Effector memory CD8-positive, alpha-beta T cell (primary cell): ENCODE data around the gene NSRP1.
"Not testable (repeated sequence)": the region's sequence is repeated elsewhere in the genome, so short reads cannot be mapped to it uniquely, and the experiment has no call there.

ENCODE experiments used
- ATAC-seq: fragments of 150-1000 bp; cut with Tn5 transposase; replicated peaks from 2 replicates; pipeline ENCODE4 v1.10.0; 2021; ENCODE audit warnings: mild to moderate bottlenecking, moderate library complexity
- DNase-seq, 3 experiments: peaks; one replicate each; pipeline ENCODE4 v3.0.0; 2021
- H3K27ac Mint-ChIP-seq, 2 donors: one replicate each; pipeline ENCODE4 v1.8.0; 2022; ENCODE audit warnings: mild to moderate bottlenecking in 2 of 2, mixed read lengths in 2 of 2, moderate library complexity in 2 of 2
- H3K27me3 Mint-ChIP-seq, 2 donors: one replicate each; pipeline ENCODE4 v1.8.0; 2022; ENCODE audit warnings: mixed read lengths in 2 of 2
- H3K36me3 Mint-ChIP-seq: one replicate; pipeline ENCODE4 v1.8.0; 2022; ENCODE audit warnings: mild to moderate bottlenecking, moderate library complexity, mixed read lengths; ENCODE audit not compliant: insufficient read depth
- H3K4me1 Mint-ChIP-seq, 2 donors: one replicate each; pipeline ENCODE4 v1.8.0; 2022; ENCODE audit warnings: low read depth in 2 of 2, mixed read lengths in 2 of 2
- H3K4me3 Mint-ChIP-seq, 2 donors: one replicate each; pipeline ENCODE4 v1.8.0; 2022; ENCODE audit warnings: mild to moderate bottlenecking in 2 of 2, mixed read lengths in 2 of 2, moderate library complexity in 2 of 2
- H3K9me3 Mint-ChIP-seq, 2 donors: one replicate each; pipeline ENCODE4 v1.8.0; 2022; ENCODE audit warnings: mixed read lengths in 2 of 2

The NSRP1 gene

GRCh38 chr17:30101686-30102390, 14.8 kb upstream of the NSRP1 start:
- peaks cover 6 to 10% of the 10 kb centered on the region in 2 donors for H3K27me3 Mint-ChIP-seq
- no peak for DNase-seq

GRCh38 chr17:30103921-30104320, 12.7 kb upstream of the NSRP1 start:
- Mint-ChIP-seq H3K36me3 (no peaks in the 10 kb centered on the region), H3K27me3 (peaks cover 2 to 7% of the 10 kb centered on the region in 2 donors), H3K4me1 (peaks cover 4 to 6% of the 10 kb centered on the region in 2 donors), H3K9me3 (no peaks in the 10 kb centered on the region), H3K27ac (no peak overlapping the region), H3K4me3 (no peak overlapping the region)
- ATAC-seq, result no peak
- no peak for DNase-seq

More at GRCh38 chr17:30101686-30102390, 14.8 kb upstream of the NSRP1 start:
- no peaks in the 10 kb centered on the region for H3K36me3 Mint-ChIP-seq
- no peak overlapping the region for H3K27ac Mint-ChIP-seq
- H3K9me3 Mint-ChIP-seq, result no peaks in the 10 kb centered on the region
- H3K4me3 Mint-ChIP-seq, result no peak overlapping the region
- ATAC-seq, result no peak
- peaks cover 4 to 6% of the 10 kb centered on the region in 2 donors for H3K4me1 Mint-ChIP-seq

DNA sequence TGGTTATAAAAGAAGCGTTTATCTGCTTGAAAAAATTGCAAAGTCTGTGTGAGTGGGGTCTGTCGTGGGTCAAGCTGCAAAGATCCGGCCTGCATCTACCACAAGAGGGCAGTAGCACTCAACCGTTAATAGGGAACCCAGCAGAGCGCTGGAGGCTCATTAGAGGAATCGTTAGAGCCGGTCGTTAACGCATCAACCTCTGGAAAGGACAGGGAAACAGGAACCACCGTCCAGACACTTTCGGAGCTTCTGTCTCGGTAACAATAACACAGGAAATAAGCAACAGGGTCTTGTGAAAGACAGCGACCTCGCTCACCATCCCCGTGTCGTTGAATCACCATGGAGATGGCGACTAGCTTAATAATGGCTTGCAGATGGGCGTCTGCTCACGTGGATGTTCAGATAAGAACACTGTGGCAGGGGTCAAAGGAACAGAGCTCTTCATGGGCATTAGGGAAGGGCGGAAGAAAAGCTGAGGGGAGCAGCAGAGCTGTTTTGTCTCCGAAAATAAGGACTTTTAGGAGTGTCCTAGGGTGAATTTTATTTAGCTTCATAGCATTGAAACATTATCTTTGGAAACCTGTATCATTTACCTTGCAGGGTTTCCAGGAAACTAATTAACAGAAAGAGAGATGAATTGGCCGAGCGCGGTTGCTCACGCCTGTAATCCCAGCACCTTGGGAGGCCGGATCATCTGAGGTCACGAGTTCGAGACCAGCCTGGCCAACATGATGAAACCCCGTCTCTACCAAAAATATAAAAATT, 11.9 kb upstream of the NSRP1 start:
- H3K27me3 Mint-ChIP-seq, result peaks cover 4 to 10% of the 10 kb centered on the region in 2 donors
- peak overlapping the region; percentile 81 to 84 for H3K4me3 Mint-ChIP-seq
- ATAC-seq (peak; percentile 92), DNase-seq (peak; percentile 59 to 67 (median 61))
- H3K36me3 Mint-ChIP-seq, result no peaks in the 10 kb centered on the region
- peaks cover 4 to 6% of the 10 kb centered on the region in 2 donors for H3K4me1 Mint-ChIP-seq
- peak overlapping the region; percentile 29 to 76 for H3K27ac Mint-ChIP-seq
- no peaks in the 10 kb centered on the region for H3K9me3 Mint-ChIP-seq

DNA sequence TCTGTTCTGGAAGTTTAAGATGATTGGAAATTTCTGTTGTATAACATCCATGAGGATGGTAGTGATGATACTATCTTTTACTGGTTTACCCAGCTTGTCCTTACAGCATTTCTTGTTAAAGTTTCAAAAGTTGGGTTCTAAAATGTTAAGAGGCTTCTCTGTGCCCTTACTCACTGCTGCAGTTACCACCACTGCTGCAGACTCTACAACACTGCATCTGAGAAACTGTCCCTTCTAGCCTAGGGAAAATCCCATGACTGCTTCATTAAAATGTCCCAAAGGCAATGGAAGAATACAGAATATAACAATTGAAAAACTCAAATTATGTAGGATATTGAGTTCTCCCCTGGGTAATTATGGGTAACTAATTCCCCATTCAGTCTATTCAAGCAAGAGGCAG, 3.8 kb upstream of the NSRP1 start:
- H3K27me3 Mint-ChIP-seq, result peaks cover 7 to 8% of the 10 kb centered on the region in 2 donors
- no peak overlapping the region for H3K4me3 Mint-ChIP-seq
- no peak for ATAC-seq
- no peak overlapping the region for H3K27ac Mint-ChIP-seq
- no peaks in the 10 kb centered on the region for H3K9me3 Mint-ChIP-seq
- peaks cover 10% of the 10 kb centered on the region for H3K36me3 Mint-ChIP-seq
- no peak for DNase-seq
- H3K4me1 Mint-ChIP-seq, result peaks cover 8 to 11% of the 10 kb centered on the region in 2 donors

GRCh38 chr17:30113213-30113612, 3.4 kb upstream of the NSRP1 start:
- peak; percentile 21 for ATAC-seq

DNA sequence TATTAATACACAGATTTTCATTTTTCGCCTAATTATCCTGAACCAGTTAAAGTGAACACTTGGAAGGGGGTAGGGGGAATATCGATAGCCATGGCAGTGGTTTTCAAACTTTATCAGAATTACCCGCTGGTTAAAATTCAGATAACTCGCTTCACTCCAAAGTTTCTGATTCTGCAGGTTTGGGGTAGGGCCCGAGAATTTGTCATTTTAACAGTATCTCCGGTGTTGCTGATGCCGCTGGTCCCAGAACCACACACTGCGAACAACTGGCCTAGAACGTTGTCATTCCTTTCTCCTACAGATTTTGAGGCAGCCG, 313 bp upstream of the NSRP1 start:
- Mint-ChIP-seq H3K36me3 (peaks cover 27% of the 10 kb centered on the region), H3K4me3 (peak overlapping the region; percentile 98), H3K4me1 (peaks cover 22 to 33% of the 10 kb centered on the region in 2 donors), H3K27me3 (no peaks in the 10 kb centered on the region), H3K27ac (peak overlapping the region; percentile 99 to 100), H3K9me3 (no peaks in the 10 kb centered on the region)
- no peak for DNase-seq
- ATAC-seq, result peak; percentile 39

More at GRCh38 chr17:30113213-30113612, 3.4 kb upstream of the NSRP1 start:
- Mint-ChIP-seq H3K4me3 (no peak overlapping the region), H3K9me3 (no peaks in the 10 kb centered on the region), H3K36me3 (peaks cover 12% of the 10 kb centered on the region), H3K27ac (no peak overlapping the region), H3K27me3 (peaks cover 5 to 8% of the 10 kb centered on the region in 2 donors), H3K4me1 (peaks cover 11 to 13% of the 10 kb centered on the region in 2 donors)
- no peak for DNase-seq

DNA sequence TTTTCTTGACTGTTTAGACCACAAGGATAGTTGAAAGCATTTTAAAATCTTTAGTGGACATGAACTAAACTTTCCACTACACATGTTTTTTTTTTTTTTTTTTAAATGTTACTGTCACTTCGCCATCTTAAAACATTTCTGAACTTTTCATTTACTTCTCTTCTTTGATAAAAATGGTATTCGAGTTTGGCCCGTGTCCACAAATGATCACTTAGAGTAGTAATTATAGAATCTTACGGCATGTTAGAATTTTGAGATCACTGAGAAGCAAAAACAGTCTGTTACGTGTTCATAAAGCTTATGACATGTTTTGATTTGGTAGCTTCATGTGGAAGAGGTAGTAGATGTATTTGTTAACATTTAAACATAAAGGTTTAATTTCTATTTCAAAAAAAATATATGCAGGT, 1.1 kb downstream of the NSRP1 start:
- ATAC-seq (no peak), DNase-seq (no peak)
- Mint-ChIP-seq H3K9me3 (no peaks in the 10 kb centered on the region), H3K36me3 (peaks cover 31% of the 10 kb centered on the region), H3K27ac (peak overlapping the region; percentile 99 to 100), H3K4me1 (peaks cover 25 to 38% of the 10 kb centered on the region in 2 donors), H3K4me3 (peak overlapping the region; percentile 98), H3K27me3 (no peaks in the 10 kb centered on the region)

DNA sequence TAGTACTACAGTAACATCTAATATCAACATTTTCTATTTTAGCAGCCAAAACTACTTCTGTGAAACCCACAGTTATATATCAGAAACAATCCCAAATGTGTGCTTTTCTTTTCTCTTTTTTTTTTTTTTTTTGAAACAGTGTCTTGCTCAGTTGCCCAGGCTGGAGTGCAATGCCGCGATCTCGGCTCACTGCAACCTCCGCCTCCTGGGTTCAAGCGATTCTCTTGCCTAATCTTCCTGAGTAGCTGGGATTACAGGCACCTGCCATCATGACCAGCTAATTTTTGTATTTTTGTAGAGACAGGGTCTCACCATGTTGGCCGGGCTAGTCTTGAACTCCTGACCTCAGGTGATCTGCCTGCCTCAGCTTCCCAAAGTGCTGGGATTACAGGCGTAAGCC, 2.0 kb downstream of the NSRP1 start:
- ATAC-seq, H3K9me3 Mint-ChIP-seq, H3K27me3 Mint-ChIP-seq, DNase-seq: not testable (repeated sequence)
- Mint-ChIP-seq H3K36me3 (peaks cover 32% of the 10 kb centered on the region), H3K27ac (peak overlapping the region; percentile 99 to 100), H3K4me3 (peak overlapping the region; percentile 98), H3K4me1 (peaks cover 22 to 38% of the 10 kb centered on the region in 2 donors)

DNA sequence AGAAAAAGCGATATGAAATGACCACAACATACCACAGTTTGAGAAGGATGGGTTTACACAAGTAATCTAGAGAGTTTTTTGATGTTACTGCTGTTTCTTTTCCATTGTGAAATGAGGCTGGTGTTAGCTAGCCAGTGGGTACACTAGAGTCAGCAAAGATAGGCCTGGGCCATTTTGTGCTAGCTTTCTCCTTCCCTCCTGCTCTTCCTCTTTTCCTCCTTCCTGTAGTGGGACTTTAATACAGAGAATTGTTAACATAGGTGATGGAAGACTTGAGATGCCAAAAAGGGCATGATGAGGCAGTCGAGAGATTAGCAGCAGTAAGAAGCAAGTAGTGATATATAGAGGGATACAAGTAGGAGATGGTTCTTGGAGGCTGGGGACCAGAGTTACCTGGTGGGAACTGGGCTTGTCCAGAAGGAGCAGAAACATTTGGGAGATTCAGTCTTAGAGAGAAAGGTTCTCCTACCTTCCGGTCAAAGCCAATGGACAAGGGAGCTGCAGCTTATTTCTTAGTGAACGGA, 7.7 kb downstream of the NSRP1 start:
- peaks cover 34% of the 10 kb centered on the region for H3K36me3 Mint-ChIP-seq

GRCh38 chr17:30130121-30130520, 13.5 kb downstream of the NSRP1 start:
- H3K27me3 Mint-ChIP-seq, result no peaks in the 10 kb centered on the region
- DNase-seq (no peak), ATAC-seq (no peak)
- no peak overlapping the region for H3K4me3 Mint-ChIP-seq
- H3K36me3 Mint-ChIP-seq, result peaks cover 43% of the 10 kb centered on the region
- H3K9me3 Mint-ChIP-seq, result no peaks in the 10 kb centered on the region
- H3K27ac Mint-ChIP-seq, result peak overlapping the region in 1 of 2 donors; percentile 83
- peaks cover 9 to 18% of the 10 kb centered on the region in 2 donors for H3K4me1 Mint-ChIP-seq

More for the DNA sequence above, 7.7 kb downstream of the NSRP1 start:
- no peak overlapping the region for H3K4me3 Mint-ChIP-seq
- H3K4me1 Mint-ChIP-seq, result peaks cover 21 to 44% of the 10 kb centered on the region in 2 donors
- ATAC-seq (no peak), DNase-seq (no peak)
- H3K27me3 Mint-ChIP-seq, result no peaks in the 10 kb centered on the region
- no peaks in the 10 kb centered on the region for H3K9me3 Mint-ChIP-seq
- peak overlapping the region; percentile 14 to 38 for H3K27ac Mint-ChIP-seq

DNA sequence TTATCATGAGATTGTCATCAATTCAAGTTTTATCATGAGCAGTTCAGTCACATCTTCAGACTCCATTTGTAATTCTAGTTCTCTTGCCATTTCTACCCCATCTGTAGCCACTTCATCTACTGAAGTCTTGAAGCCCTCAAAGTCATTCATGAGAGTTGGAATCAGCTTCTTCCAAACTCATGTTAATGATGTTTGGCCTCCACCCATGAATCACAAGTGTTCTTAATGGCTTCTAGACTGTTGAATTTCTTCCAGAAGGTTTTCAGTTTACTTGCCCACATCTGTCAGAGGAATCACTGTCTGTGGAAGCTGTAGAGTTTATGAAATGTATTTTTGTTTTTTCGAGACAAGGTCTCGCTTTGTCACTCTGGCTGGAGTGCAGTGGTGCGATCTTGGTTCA, 16.0 kb downstream of the NSRP1 start:
- Mint-ChIP-seq H3K27ac (peak overlapping the region in 1 of 2 donors; percentile 59), H3K36me3 (peaks cover 47% of the 10 kb centered on the region), H3K27me3 (no peaks in the 10 kb centered on the region), H3K4me3 (no peak overlapping the region), H3K9me3 (no peaks in the 10 kb centered on the region), H3K4me1 (peaks cover 5 to 9% of the 10 kb centered on the region in 2 donors)
- DNase-seq, result no peak
- ATAC-seq, result no peak

- Mint-ChIP-seq H3K27me3 (no peaks in the 10 kb centered on the region), H3K9me3 (no peaks in the 10 kb centered on the region), H3K4me1 (peaks cover 9 to 15% of the 10 kb centered on the region in 2 donors), H3K27ac (peak overlapping the region in 1 of 2 donors; percentile 10), H3K36me3 (peaks cover 49% of the 10 kb centered on the region), H3K4me3 (no peak overlapping the region)
- no peak for ATAC-seq
- no peak for DNase-seq
These were observed 16.6 kb downstream of the NSRP1 start for GRCh38 chr17:30133197-30133596.

DNA sequence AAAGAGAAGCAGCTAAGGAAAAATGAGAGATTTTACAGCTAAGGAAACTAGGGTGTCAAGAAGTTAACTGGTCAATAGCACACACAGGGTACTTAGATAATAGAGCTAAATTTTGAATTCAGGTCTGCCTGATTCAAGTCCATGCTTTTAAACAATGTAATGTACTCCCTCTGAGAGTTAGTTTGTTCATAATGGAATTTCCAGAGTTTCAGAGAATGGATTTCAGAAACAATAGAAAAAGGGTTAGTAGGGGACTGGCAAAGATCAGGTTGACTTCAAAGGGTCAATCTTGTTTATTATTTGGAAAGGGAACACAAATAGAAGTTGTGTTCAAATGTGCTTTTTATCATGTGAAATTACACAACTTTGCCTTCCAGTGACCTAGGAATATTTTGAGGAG, 17.9 kb downstream of the NSRP1 start:
- H3K9me3 Mint-ChIP-seq, result no peaks in the 10 kb centered on the region
- no peak for ATAC-seq
- no peak for DNase-seq
- H3K4me1 Mint-ChIP-seq, result peaks cover 15 to 21% of the 10 kb centered on the region in 2 donors
- no peak overlapping the region for H3K27ac Mint-ChIP-seq
- H3K4me3 Mint-ChIP-seq, result no peak overlapping the region
- H3K27me3 Mint-ChIP-seq, result no peaks in the 10 kb centered on the region
- H3K36me3 Mint-ChIP-seq, result peaks cover 44% of the 10 kb centered on the region
